ENCODE results near the gene FLACC1.
"Not testable (repeated sequence)": the region's sequence is repeated elsewhere in the genome, so short reads cannot be mapped to it uniquely, and the experiment has no call there.

The FLACC1 gene

GRCh38 chr2:201396595-201396994, 39.5 kb upstream of the FLACC1 start:
- TF ChIP-seq CTCF (IDR thresholded peaks at IDR 0.05; ENCODE audit: insufficient read depth, low read depth, low read length, missing control alignments), result no peak
- no peak overlapping the region for H3K4me3 ChIP-seq (ENCODE audit: low read length)
- peak; percentile 49 for DNase-seq (ENCODE audit: low read depth)

- H3K4me3 ChIP-seq (ENCODE audit: low read length), result no peak overlapping the region
- TF ChIP-seq CTCF (IDR thresholded peaks at IDR 0.05; ENCODE audit: insufficient read depth, low read depth, low read length, missing control alignments), result no peak
- DNase-seq (ENCODE audit: low read depth), result peak; percentile 65
Observed at GRCh38 chr2:201383136-201383535, 26.0 kb upstream of the FLACC1 start.

GRCh38 chr2:201378496-201379397, 21.6 kb upstream of the FLACC1 start:
- TF ChIP-seq CTCF (IDR thresholded peaks at IDR 0.05; ENCODE audit: insufficient read depth, low read depth, low read length, missing control alignments), result no peak
- no peak for DNase-seq (ENCODE audit: low read depth)
- H3K4me3 ChIP-seq (ENCODE audit: low read length), result no peak overlapping the region

GRCh38 chr2:201377218-201377617, 20.1 kb upstream of the FLACC1 start:
- TF ChIP-seq CTCF (IDR thresholded peaks at IDR 0.05; ENCODE audit: insufficient read depth, low read depth, low read length, missing control alignments), result no peak
- H3K4me3 ChIP-seq (ENCODE audit: low read length), result no peak overlapping the region
- no peak for DNase-seq (ENCODE audit: low read depth)

GRCh38 chr2:201369775-201370174, 12.6 kb upstream of the FLACC1 start:
- no peak overlapping the region for H3K4me3 ChIP-seq (ENCODE audit: low read length)
- no peak for TF ChIP-seq CTCF (IDR thresholded peaks at IDR 0.05; ENCODE audit: insufficient read depth, low read depth, low read length, missing control alignments)

GRCh38 chr2:201369318-201369717, 12.2 kb upstream of the FLACC1 start:
- not testable (repeated sequence) for H3K4me3 ChIP-seq (ENCODE audit: low read length); DNase-seq (ENCODE audit: low read depth)

More at GRCh38 chr2:201369775-201370174, 12.6 kb upstream of the FLACC1 start:
- no peak for DNase-seq (ENCODE audit: low read depth)

GRCh38 chr2:201366146-201366545, 9.0 kb upstream of the FLACC1 start:
- DNase-seq (ENCODE audit: low read depth), result no peak
- H3K4me3 ChIP-seq (ENCODE audit: low read length), result no peak overlapping the region
- TF ChIP-seq CTCF (IDR thresholded peaks at IDR 0.05; ENCODE audit: insufficient read depth, low read depth, low read length, missing control alignments), result no peak
